GM21619 (cell line): ENCODE measurements around the gene TRIO.

Experiments used
- ATAC-seq: cut with Tn5 transposase; IDR thresholded peaks from one replicate; pipeline ENCODE4 v1.9.1; 2021; ENCODE audit not compliant: unreplicated experiment

The TRIO gene

DNA sequence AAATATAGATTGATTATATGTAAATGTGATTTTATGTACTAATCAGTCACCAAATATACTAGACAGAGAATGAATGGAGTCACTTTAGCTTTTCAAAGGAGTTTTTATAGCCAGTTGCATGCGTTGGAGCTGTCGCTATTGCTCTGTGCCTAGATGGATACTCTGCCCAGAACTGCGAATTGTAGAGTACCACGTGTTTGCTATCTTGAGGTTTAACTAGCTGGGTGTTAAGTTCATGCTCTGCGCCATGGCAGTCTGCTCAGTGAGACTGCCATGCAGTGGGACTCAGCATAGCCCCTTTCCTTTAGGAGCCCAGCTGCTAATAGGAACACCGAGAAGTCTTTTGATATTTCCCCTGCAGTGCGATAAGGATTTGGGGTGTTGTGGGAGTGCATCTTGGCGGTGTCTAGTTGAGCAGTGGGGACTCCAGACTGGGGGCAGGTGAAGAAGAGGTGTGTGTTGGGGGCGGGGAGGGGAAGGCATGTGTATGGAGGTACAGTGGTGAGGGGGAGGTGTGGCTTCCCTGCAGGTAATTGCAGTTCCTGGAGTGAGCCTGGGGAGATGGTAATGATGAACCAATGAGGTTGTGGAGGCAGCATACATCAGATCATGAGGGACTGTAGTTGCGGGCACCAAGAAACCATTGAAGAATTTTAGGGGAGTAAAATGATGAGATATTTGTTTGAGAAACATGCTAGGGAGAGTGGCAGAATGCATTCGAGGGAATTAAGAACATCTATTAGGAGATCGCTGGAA, 118.9 kb downstream of the TRIO start:
- ATAC-seq, result no peak

DNA sequence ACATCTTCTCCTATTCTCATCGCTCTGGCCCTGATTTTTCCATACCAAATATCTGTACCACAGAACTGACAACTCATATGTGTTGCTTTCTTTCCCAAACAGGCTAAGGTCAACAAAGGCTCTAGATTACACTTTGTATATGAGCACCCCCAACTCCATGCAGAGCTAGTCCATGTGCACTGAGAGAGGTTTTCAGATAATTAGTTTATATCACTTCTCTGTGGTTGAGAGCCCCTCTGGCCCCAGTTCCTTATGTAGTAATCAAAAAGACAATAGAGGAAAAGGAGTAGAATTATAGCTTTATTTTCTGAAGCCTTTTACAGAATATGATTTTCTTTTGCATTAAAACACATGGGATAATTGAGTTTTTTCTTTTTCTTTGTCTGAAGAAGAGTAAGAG, 120.0 kb downstream of the TRIO start:
- no peak for ATAC-seq

DNA sequence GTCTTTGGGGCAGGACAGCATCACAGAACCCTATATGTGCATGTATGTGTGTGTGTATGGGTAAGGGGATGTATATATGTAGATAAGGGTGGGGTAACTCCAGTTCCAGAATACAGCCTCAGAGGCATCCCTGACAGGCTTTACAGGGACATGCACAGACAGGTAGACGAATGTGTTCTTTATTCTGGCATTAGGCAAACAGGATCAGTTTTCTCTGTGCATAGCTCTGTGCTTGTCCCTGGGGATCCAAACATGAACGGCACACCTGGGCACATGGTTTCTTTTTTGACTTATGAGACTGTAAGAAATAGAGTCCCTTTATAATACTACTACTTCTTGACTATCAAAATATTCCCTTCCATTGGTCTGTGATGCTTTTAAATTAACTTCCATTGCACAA, 120.6 kb downstream of the TRIO start:
- no peak for ATAC-seq

DNA sequence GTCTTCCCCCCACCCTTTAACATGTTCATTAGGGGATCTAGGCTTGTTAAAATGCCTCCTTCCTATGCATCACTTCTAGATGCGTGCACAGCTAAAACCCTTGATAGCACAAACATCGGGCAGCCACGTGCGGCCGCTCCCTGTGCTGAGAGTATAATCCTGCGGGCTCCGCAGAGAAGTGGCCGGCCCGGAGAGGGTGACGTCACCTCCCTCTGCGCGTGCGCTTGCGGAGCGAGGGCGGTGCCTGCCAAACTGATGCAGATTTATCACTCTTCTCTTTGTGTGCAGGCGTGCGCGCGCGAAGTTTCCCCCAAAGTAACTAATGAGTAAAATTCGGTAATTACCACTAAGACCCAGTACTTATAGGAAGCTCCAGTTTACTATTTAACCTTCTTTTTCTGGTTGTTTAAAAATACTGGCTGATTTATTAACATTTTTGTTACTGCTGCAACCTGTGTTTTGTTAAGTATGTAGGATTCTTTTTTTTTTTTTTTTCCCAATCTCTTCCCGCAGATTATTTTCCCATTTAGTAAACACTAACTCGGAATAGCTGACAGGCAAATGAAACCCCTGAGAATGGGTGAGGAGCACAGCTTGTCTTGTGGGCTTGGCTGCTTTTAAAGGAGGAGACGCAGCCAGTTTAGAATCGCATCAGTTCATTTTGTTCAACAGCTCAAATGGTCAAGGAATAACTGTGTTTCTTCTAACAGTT, 121.6 kb downstream of the TRIO start:
- peak; percentile 77 for ATAC-seq

DNA sequence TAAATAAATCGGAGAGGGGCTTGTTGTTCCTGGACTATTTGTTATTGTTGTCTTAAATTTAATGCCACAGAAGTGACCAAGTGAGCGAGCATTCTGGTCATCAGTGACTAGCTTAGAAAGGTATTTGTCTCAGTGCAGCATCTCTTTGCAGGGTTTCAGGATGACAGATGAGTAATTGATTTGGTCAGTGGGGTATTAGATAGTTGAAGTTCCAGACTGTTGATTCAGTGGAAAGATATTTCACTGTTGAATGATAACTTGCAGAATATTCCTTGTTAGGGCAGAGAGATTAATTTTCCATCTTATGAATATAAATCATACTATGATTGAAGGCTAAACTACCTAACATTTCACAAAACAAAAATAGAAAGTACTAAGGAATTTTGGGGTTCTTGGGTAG, 122.4 kb downstream of the TRIO start:
- ATAC-seq, result no peak

- no peak for ATAC-seq
Observed at GRCh38 chr5:14266171-14266570, 123.0 kb downstream of the TRIO start.

DNA sequence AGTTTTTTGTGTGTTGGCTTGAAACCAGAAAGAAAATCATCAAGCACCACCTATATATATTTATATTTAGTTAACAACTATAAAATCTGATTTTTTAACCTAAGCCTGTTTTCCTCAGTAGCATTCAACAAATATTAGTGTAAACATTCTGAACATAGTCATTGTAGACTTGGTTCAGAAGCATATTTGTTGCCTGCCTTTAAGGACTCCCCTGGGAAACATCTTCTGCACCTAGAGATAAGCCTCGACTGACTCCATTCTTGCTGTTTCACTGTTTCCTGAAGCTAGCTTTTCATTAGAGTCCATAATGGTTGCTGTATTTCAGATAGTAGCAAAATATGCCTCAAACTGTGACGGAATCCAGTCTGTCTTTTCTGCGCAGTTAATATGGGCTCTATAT, 123.5 kb downstream of the TRIO start:
- no peak for ATAC-seq

DNA sequence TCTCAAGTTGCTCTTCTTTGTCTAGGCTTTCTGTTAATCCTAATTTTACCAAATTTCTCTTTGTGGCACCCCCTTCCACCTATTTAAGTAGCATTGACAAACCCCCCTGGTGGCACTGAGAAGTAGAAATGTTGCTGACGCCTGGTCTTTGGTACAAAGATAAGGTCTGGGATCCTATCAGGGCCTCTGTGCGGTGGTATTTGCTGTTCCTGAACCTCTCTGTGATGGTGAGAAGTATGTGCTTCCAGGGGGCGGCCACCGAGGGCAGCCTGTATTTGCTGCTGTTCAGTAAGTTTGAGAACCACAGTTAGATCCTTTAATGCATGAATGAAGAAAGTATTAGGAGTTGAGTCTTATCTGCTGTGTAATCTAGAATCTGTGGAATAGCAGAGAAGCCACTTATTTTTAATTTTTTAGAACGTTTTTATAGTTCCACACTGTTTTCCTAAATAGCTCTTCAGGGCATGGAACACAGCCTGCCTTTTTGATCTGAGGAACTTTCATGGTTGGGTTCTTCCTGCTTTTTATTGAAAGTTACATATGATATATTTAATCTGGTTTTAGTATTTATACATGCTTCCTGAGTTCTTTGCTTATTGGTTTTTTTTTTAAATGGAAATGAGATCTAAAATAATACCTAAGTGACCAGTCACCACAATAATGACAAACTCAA, 124.2 kb downstream of the TRIO start:
- no peak for ATAC-seq

DNA sequence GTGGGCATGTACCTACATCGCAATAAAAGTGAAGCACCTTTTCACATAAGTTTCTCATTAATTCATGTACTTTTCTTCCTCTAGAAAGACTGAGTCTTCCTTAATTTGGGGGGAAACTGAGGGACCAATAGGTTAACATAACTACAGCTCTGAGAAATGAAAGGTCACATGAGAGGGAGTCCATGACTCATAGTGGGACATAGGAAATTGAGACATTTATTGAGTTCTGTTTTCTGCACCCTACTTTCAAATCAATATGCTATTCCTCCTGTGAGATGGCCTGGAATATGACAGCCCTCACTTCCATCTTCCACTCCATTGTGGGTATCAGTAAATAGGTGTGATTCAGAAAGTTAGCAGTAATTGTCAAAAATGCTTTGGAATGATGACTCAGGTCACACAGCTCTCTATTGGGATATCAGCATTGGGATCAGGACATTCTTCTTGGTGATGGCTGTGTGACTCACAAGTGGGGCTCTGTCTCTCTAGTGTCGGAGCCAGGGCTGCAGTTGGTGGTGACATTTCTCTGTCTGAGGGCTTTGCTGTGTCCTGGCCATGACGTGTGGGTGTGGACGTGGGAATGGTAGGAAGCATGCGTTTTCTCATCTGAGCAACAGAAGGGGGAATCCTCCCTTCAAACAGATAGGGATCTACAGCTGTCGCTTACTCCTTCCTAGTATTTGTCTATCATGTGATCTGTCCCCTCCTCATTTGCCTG, 125.0 kb downstream of the TRIO start:
- no peak for ATAC-seq

GRCh38 chr5:14268738-14269137, 125.6 kb downstream of the TRIO start:
- ATAC-seq, result no peak

DNA sequence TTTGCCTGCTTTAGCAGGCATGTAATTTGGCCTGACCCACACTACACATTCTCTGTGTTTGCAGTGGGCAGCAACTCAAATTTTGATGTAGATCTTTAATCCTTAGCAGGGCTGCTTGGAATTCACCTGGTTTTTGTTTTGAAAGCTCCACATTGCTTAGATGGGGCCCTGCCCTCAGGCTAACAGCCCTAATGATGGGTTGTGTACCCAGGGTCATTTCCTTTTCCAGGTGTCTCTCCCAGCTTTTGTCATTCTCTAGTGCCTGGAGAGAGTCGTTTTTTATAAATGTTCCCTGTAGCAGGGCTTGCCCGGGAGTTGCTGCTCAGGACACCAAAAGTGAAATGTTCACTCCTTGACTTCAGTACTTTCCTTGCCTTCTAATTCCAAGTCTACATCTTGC, 126.3 kb downstream of the TRIO start:
- no peak for ATAC-seq

- ATAC-seq, result no peak
Observed at GRCh38 chr5:14270209-14270702, 127.1 kb downstream of the TRIO start.

DNA sequence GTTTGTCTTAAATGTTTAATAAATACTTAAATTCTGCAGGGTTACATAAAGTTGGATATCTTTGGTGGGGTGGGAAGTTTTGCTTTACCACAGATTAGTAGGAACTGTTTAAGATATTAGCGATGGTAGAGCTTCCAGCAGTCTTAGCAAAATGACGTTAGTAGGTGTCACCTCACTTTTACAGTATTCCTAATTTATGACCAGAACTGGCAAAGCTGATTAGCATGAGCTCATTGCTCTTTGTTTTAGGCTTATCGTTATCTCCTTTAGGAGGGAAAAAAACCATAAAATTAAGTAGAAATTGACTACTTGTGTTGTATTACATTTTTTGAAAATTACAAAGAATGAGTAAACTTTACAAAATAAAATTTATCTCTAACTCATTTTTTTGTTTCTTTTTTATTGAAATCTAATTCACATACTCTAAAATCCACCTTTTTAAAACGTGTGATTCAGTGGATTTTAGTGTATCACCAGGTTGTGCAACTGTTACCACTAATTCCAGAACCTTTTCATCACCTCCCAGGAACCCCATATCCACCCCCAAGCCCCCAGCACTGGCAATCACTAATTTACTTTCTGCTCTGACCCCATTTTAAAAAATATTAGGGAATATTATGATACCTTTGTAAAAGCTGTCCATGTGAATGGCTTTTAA, 129.5 kb downstream of the TRIO start:
- ATAC-seq, result no peak

- ATAC-seq, result no peak
Observed at GRCh38 chr5:14273207-14273767, 130.1 kb downstream of the TRIO start.

GRCh38 chr5:14276380-14276779, 133.2 kb downstream of the TRIO start:
- no peak for ATAC-seq

GRCh38 chr5:14277385-14278320, 134.5 kb downstream of the TRIO start:
- ATAC-seq, result peak; percentile 54

DNA sequence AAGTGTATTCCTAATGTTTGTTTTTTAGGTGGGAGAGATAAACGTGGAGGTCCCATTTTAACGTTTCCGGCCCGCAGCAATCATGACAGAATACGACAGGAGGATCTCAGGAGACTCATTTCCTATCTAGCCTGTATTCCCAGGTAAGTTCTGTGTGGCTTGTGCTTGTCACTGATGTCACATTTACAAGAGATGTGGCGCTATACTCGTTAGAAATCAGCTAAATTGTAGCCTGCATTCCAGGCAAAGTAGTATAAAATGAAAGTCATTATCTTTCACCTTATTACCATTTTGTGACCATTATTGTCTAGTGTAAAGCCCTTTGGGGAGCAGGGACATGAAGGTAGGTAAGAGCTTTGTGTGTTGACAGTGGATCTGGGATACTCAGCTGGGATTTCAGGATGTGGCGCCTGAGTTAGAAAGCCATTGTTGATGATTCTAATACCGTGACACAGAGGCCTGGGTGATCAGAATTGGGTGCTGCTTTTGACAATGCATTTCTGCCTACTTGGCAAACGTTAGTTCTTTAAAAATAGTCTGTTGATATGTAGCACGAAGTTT, 137.2 kb downstream of the TRIO start:
- ATAC-seq, result no peak

GRCh38 chr5:14281746-14282181, 138.6 kb downstream of the TRIO start:
- peak; percentile 51 for ATAC-seq

GRCh38 chr5:14283139-14283538, 140.0 kb downstream of the TRIO start:
- ATAC-seq, result no peak
